ELR (cell line): ENCODE results near the gene CCL19.
A peak's percentile ranks its signal among the peaks of the same experiment; 100 is the strongest.

Experiments used
- DNase-seq: peaks from one replicate; pipeline ENCODE4 v3.0.0-alpha.2; 2015; ENCODE audit warnings: low read depth

Gene CCL19

GRCh38 chr9:34662526-34663302 is 28.4 kb downstream of the CCL19 start, which contains the start of gene CCL27:
Gene CCL27 (minus strand): TSS chr9:34662657. CDS start chr9:34662633, 24 bp downstream.
- no peak for DNase-seq

GRCh38 chr9:34659592-34660253 is 31.4 kb downstream of the CCL19 start:
- peak; percentile 29 for DNase-seq

GRCh38 chr9:34658461-34658860 is 32.6 kb downstream of the CCL19 start:
- no peak for DNase-seq

GRCh38 chr9:34656992-34657391 is 34.1 kb downstream of the CCL19 start:
- DNase-seq: no peak

- no peak for DNase-seq
These were observed 35.7 kb downstream of the CCL19 start for GRCh38 chr9:34655394-34655793.

- DNase-seq: no peak
These were observed 36.6 kb downstream of the CCL19 start for GRCh38 chr9:34654323-34655051.

- peak; percentile 40 for DNase-seq
These were observed 37.7 kb downstream of the CCL19 start for GRCh38 chr9:34653151-34654072.

GRCh38 chr9:34652602-34653000 is 38.5 kb downstream of the CCL19 start:
- peak; percentile 21 for DNase-seq

- DNase-seq: peak; percentile 92
These were observed 39.0 kb downstream of the CCL19 start, which contains the start of gene IL11RA for GRCh38 chr9:34651876-34652601. Gene IL11RA (plus strand): TSS chr9:34652185. CDS start chr9:34655218, 3,033 bp downstream.

GRCh38 chr9:34651321-34651720 is 39.8 kb downstream of the CCL19 start:
- peak; percentile 32 for DNase-seq

- DNase-seq: no peak
These were observed 40.3 kb downstream of the CCL19 start for GRCh38 chr9:34650816-34651215.

- no peak for DNase-seq
These were observed 42.4 kb downstream of the CCL19 start for GRCh38 chr9:34648673-34649072.

- DNase-seq: no peak
These were observed 43.4 kb downstream of the CCL19 start for GRCh38 chr9:34647651-34648050.

- no peak for DNase-seq
These were observed 44.0 kb downstream of the CCL19 start for GRCh38 chr9:34647084-34647403.

- DNase-seq: peak; percentile 91
These were observed 44.6 kb downstream of the CCL19 start, which contains the start of gene GALT for GRCh38 chr9:34646211-34647083. Gene GALT (plus strand): TSS chr9:34646675. CDS start chr9:34646705, 30 bp downstream.

GRCh38 chr9:34644766-34645314 is 46.2 kb downstream of the CCL19 start:
- no peak for DNase-seq

- no peak for DNase-seq
These were observed 48.4 kb downstream of the CCL19 start for GRCh38 chr9:34642679-34643078.
